Trophoblast cell (in vitro differentiated cells and primary cell): Measurements from ENCODE around the gene MOV10L1.

Source experiments
- DNase-seq, 2 donors: peaks; one replicate each; pipeline ENCODE4 v3.0.0-alpha.2; 2016
- H2AFZ ChIP-seq: 2 replicates; pipeline ENCODE4 v1.6.1; 2013; ENCODE audit warnings: low read length, moderate library complexity, mild to moderate bottlenecking; ENCODE audit not compliant: insufficient read depth, poor library complexity
- H2AK5ac ChIP-seq: 2 replicates; pipeline ENCODE4 v1.6.1; 2013; ENCODE audit warnings: mild to moderate bottlenecking, low read length
- H2BK120ac ChIP-seq: 2 replicates; pipeline ENCODE4 v1.6.1; 2013; ENCODE audit warnings: low read length, mild to moderate bottlenecking, moderate library complexity; ENCODE audit not compliant: insufficient read depth, poor library complexity
- H2BK12ac ChIP-seq: 2 replicates; pipeline ENCODE4 v1.6.1; 2013; ENCODE audit warnings: mild to moderate bottlenecking, low read length, moderate library complexity
- H2BK5ac ChIP-seq: 2 replicates; pipeline ENCODE4 v1.6.1; 2013; ENCODE audit warnings: low read length, low read depth, moderate library complexity, mild to moderate bottlenecking; ENCODE audit not compliant: poor library complexity
- H3K14ac ChIP-seq: 2 replicates; pipeline ENCODE4 v1.6.1; 2013; ENCODE audit warnings: mild to moderate bottlenecking, low read length
- H3K18ac ChIP-seq: 2 replicates; pipeline ENCODE4 v1.6.1; 2013; ENCODE audit warnings: mild to moderate bottlenecking, low read length
- H3K23ac ChIP-seq: 2 replicates; pipeline ENCODE4 v1.6.1; 2013; ENCODE audit warnings: low read length
- H3K27ac ChIP-seq: 2 replicates; pipeline ENCODE4 v1.5.1; 2013; ENCODE audit warnings: low read depth, mild to moderate bottlenecking, inconsistent platforms, low read length, moderate library complexity
- H3K27me3 ChIP-seq: 2 replicates; pipeline ENCODE4 v1.6.1; 2013; ENCODE audit warnings: inconsistent platforms, mild to moderate bottlenecking, low read length, moderate library complexity; ENCODE audit not compliant: insufficient read depth
- H3K36me3 ChIP-seq, 2 experiments: 1 replicate in 1 of 2; 2 replicates in 1 of 2; pipeline ENCODE4 v1.6.1; 2013; ENCODE audit warnings: low read length in 2 of 2, mild to moderate bottlenecking in 2 of 2, moderate library complexity in 1 of 2; ENCODE audit not compliant: insufficient read depth in 2 of 2, control insufficient read depth in 1 of 2
- H3K4ac ChIP-seq: 2 replicates; pipeline ENCODE4 v1.6.1; 2013; ENCODE audit warnings: low read depth, mild to moderate bottlenecking, low read length, moderate library complexity
- H3K4me1 ChIP-seq, 2 experiments: 1 replicate in 1 of 2; 2 replicates in 1 of 2; pipeline ENCODE4 v1.6.1; 2013; ENCODE audit warnings: low read length in 2 of 2, mild to moderate bottlenecking in 2 of 2, moderate library complexity in 1 of 2; ENCODE audit not compliant: insufficient read depth in 2 of 2, control insufficient read depth in 1 of 2
- H3K4me2 ChIP-seq: 2 replicates; pipeline ENCODE4 v1.6.1; 2013; ENCODE audit warnings: inconsistent platforms, mild to moderate bottlenecking, low read length, moderate library complexity
- H3K4me3 ChIP-seq: 2 replicates; pipeline ENCODE4 v1.5.1; 2013; ENCODE audit warnings: mild to moderate bottlenecking, low read depth, low read length, inconsistent platforms
- H3K79me1 ChIP-seq: one replicate; pipeline ENCODE4 v1.6.1; 2013; ENCODE audit warnings: low read length
- H3K79me2 ChIP-seq: 2 replicates; pipeline ENCODE4 v1.6.1; 2013; ENCODE audit warnings: low read length, mild to moderate bottlenecking; ENCODE audit not compliant: control insufficient read depth, insufficient read depth, poor library complexity
- H3K9ac ChIP-seq: 2 replicates; pipeline ENCODE4 v1.6.1; 2013; ENCODE audit warnings: mild to moderate bottlenecking, low read length
- H3K9me3 ChIP-seq: 2 replicates; pipeline ENCODE4 v1.6.1; 2013; ENCODE audit warnings: low read depth, mild to moderate bottlenecking, control low read depth, inconsistent platforms, low read length; ENCODE audit not compliant: insufficient read depth
- H4K12ac ChIP-seq: 2 replicates; pipeline ENCODE4 v1.6.1; 2013; ENCODE audit warnings: low read depth, mild to moderate bottlenecking, low read length, moderate library complexity
- H4K8ac ChIP-seq: 2 replicates; pipeline ENCODE4 v1.6.1; 2013; ENCODE audit warnings: low read depth, mild to moderate bottlenecking, low read length, moderate library complexity
- H4K91ac ChIP-seq: one replicate; pipeline ENCODE4 v1.6.1; 2013; ENCODE audit warnings: low read depth, mild to moderate bottlenecking, low read length, moderate library complexity
- whole genome bisulfite sequencing: extraction: QIAGEN DNeasy Blood & Tissue Kit; methylation state at CpG from one replicate; pipeline ENCODE4 v1.1.7; 2013; ENCODE audit warnings: missing lambda C conversion rate; ENCODE audit not compliant: insufficient read length, insufficient coverage; ENCODE audit errors: extremely low coverage; 5-methylcytosine and 5-hydroxymethylcytosine counted together

The MOV10L1 gene

GRCh38 chr22:50090412-50090714 lies 557 bp downstream of the MOV10L1 start:
- H3K9ac ChIP-seq, result no peak overlapping the region
- no peak overlapping the region for H4K8ac ChIP-seq
- H3K36me3 ChIP-seq, result no peaks in the 10 kb centered on the region
- H3K27ac ChIP-seq, result no peak overlapping the region
- H3K4me2 ChIP-seq, result no peak overlapping the region
- no peaks in the 10 kb centered on the region for H3K79me2 ChIP-seq
- no peaks in the 10 kb centered on the region for H3K79me1 ChIP-seq
- H3K9me3 ChIP-seq, result peaks cover 14% of the 10 kb centered on the region
- H2AK5ac ChIP-seq, result no peak overlapping the region
- no peak overlapping the region for H2BK120ac ChIP-seq
- no peak for DNase-seq
- H2BK5ac ChIP-seq, result no peak overlapping the region
- H4K91ac ChIP-seq, result no peak overlapping the region
- H3K18ac ChIP-seq, result no peak overlapping the region
- H3K4ac ChIP-seq, result no peak overlapping the region
- no peak overlapping the region for H2AFZ ChIP-seq
- no peak overlapping the region for H3K23ac ChIP-seq
- H2BK12ac ChIP-seq, result no peak overlapping the region
- no peak overlapping the region for H3K4me3 ChIP-seq
- H3K4me1 ChIP-seq, result no peaks in the 10 kb centered on the region
- H3K27me3 ChIP-seq, result no peaks in the 10 kb centered on the region
- WGBS, result no CpG with 5 or more reads among the region's 22 CpGs
- H4K12ac ChIP-seq, result no peak overlapping the region
- H3K14ac ChIP-seq, result no peak overlapping the region

GRCh38 chr22:50091092-50091768 lies 1.4 kb downstream of the MOV10L1 start:
- Histone ChIP-seq H3K4me2 (no peak overlapping the region), H2BK120ac (no peak overlapping the region), H4K8ac (no peak overlapping the region), H3K4ac (no peak overlapping the region), H3K9me3 (peaks cover 14% of the 10 kb centered on the region), H3K27me3 (no peaks in the 10 kb centered on the region), H3K4me1 (no peaks in the 10 kb centered on the region), H3K14ac (no peak overlapping the region), H3K9ac (no peak overlapping the region), H3K79me1 (no peaks in the 10 kb centered on the region), H3K23ac (no peak overlapping the region), H3K36me3 (no peaks in the 10 kb centered on the region), H3K79me2 (no peaks in the 10 kb centered on the region), H2AK5ac (no peak overlapping the region), H3K18ac (no peak overlapping the region), H3K4me3 (no peak overlapping the region), H4K12ac (no peak overlapping the region), H4K91ac (no peak overlapping the region), H2BK5ac (no peak overlapping the region), H2BK12ac (no peak overlapping the region), H2AFZ (no peak overlapping the region), H3K27ac (no peak overlapping the region)
- no peak for DNase-seq
- WGBS, result no CpG with 5 or more reads among the region's 29 CpGs

GRCh38 chr22:50092342-50092741 lies 2.5 kb downstream of the MOV10L1 start:
- Histone ChIP-seq H3K79me2 (no peaks in the 10 kb centered on the region), H3K9ac (no peak overlapping the region), H3K9me3 (peaks cover 14% of the 10 kb centered on the region), H4K8ac (no peak overlapping the region), H3K79me1 (no peaks in the 10 kb centered on the region), H2BK12ac (no peak overlapping the region), H3K18ac (no peak overlapping the region), H3K4ac (no peak overlapping the region), H2AK5ac (no peak overlapping the region), H2BK5ac (no peak overlapping the region), H3K27me3 (no peaks in the 10 kb centered on the region), H3K4me1 (no peaks in the 10 kb centered on the region), H4K91ac (no peak overlapping the region), H3K4me2 (no peak overlapping the region), H2BK120ac (no peak overlapping the region), H2AFZ (no peak overlapping the region), H3K36me3 (no peaks in the 10 kb centered on the region), H3K23ac (no peak overlapping the region), H3K4me3 (no peak overlapping the region), H4K12ac (no peak overlapping the region), H3K27ac (no peak overlapping the region), H3K14ac (no peak overlapping the region)
- no CpG with 5 or more reads among the region's 5 CpGs for WGBS
- DNase-seq, result no peak

GRCh38 chr22:50098052-50098451 lies 8.2 kb downstream of the MOV10L1 start:
- no CpG with 5 or more reads among the region's 3 CpGs for WGBS

More at GRCh38 chr22:50098052-50098451, 8.2 kb downstream of the MOV10L1 start:
- no peak overlapping the region for H3K18ac ChIP-seq
- H3K14ac ChIP-seq, result no peak overlapping the region
- H2BK120ac ChIP-seq, result no peak overlapping the region
- no peak overlapping the region for H3K4me2 ChIP-seq
- H3K23ac ChIP-seq, result no peak overlapping the region
- no peak overlapping the region for H3K4me3 ChIP-seq
- H4K91ac ChIP-seq, result no peak overlapping the region
- H3K9ac ChIP-seq, result no peak overlapping the region
- H3K4me1 ChIP-seq, result no peaks in the 10 kb centered on the region
- H3K9me3 ChIP-seq, result peaks cover 2% of the 10 kb centered on the region
- H4K8ac ChIP-seq, result no peak overlapping the region
- no peaks in the 10 kb centered on the region for H3K36me3 ChIP-seq
- DNase-seq, result no peak
- H2BK5ac ChIP-seq, result no peak overlapping the region
- H2AFZ ChIP-seq, result no peak overlapping the region
- no peak overlapping the region for H2AK5ac ChIP-seq
- no peak overlapping the region for H2BK12ac ChIP-seq
- H4K12ac ChIP-seq, result no peak overlapping the region
- no peak overlapping the region for H3K4ac ChIP-seq
- H3K79me1 ChIP-seq, result no peaks in the 10 kb centered on the region
- no peak overlapping the region for H3K27ac ChIP-seq
- no peaks in the 10 kb centered on the region for H3K79me2 ChIP-seq
- no peaks in the 10 kb centered on the region for H3K27me3 ChIP-seq
